Neural progenitor cell (in vitro differentiated cells): ENCODE data around the gene CLEC2A. TPM values are rescaled to one million over a fixed set of nuclear protein-coding genes. Genes with fewer than 3 reads are reported as not detected.

ENCODE experiments used
- DNase-seq: peaks from one replicate; pipeline ENCODE4 v3.0.0-alpha.2; 2016; ENCODE audit warnings: low spot score
- H2AFZ ChIP-seq: fragments of 200-600 bp; sonication (generic); replicated peaks from 2 replicates; pipeline ENCODE4 v1.6.1; 2016; ENCODE audit warnings: antibody characterized with exemption
- H3F3A ChIP-seq: fragments of 200-600 bp; sonication (generic); 2 replicates; pipeline ENCODE4 v1.6.1; 2016; ENCODE audit warnings: antibody characterized with exemption, low read depth
- H3K27ac ChIP-seq: fragments of 200-600 bp; sonication (generic); 2 replicates; pipeline ENCODE4 v1.5.1; 2016; ENCODE audit warnings: mild to moderate bottlenecking
- H3K27me3 ChIP-seq: fragments of 200-600 bp; sonication (generic); 2 replicates; pipeline ENCODE4 v1.6.1; 2016; ENCODE audit warnings: mild to moderate bottlenecking, moderate library complexity
- H3K36me3 ChIP-seq: fragments of 200-600 bp; sonication (generic); 2 replicates; pipeline ENCODE4 v1.5.1; 2016
- H3K4me1 ChIP-seq: fragments of 200-600 bp; sonication (generic); 2 replicates; pipeline ENCODE4 v1.6.1; 2016; ENCODE audit warnings: mixed run types
- H3K4me2 ChIP-seq: fragments of 200-600 bp; sonication (generic); 2 replicates; pipeline ENCODE4 v1.6.1; 2016
- H3K4me3 ChIP-seq: fragments of 200-600 bp; sonication (generic); 2 replicates; pipeline ENCODE4 v1.5.1; 2016
- H3K79me2 ChIP-seq: fragments of 200-600 bp; sonication (generic); 2 replicates; pipeline ENCODE4 v1.6.1; 2016; ENCODE audit warnings: low read depth
- H3K9ac ChIP-seq: fragments of 200-600 bp; sonication (generic); 2 replicates; pipeline ENCODE4 v1.6.1; 2016
- H3K9me3 ChIP-seq: fragments of 200-600 bp; sonication (generic); 2 replicates; pipeline ENCODE4 v1.5.1; 2016; ENCODE audit warnings: low read depth
- H4K20me1 ChIP-seq: fragments of 200-600 bp; sonication (generic); 2 replicates; pipeline ENCODE4 v1.6.1; 2016; ENCODE audit warnings: low read depth
- H3K27ac Mint-ChIP-seq: 3 replicates; pipeline ENCODE4 v1.8.0; 2021; ENCODE audit warnings: mixed read lengths
- H3K27me3 Mint-ChIP-seq: 2 replicates; pipeline ENCODE4 v1.8.0; 2022; ENCODE audit warnings: low read depth, mild to moderate bottlenecking, inconsistent platforms, moderate library complexity, mixed read lengths; ENCODE audit not compliant: insufficient read depth
- H3K36me3 Mint-ChIP-seq: 3 replicates; pipeline ENCODE4 v1.8.0; 2021; ENCODE audit warnings: mixed read lengths
- H3K4me1 Mint-ChIP-seq: 3 replicates; pipeline ENCODE4 v1.8.0; 2021; ENCODE audit warnings: mixed read lengths
- H3K4me3 Mint-ChIP-seq: 3 replicates; pipeline ENCODE4 v1.8.0; 2021; ENCODE audit warnings: mild to moderate bottlenecking, moderate library complexity, mixed read lengths
- H3K9me3 Mint-ChIP-seq: 3 replicates; pipeline ENCODE4 v1.8.0; 2020; ENCODE audit warnings: mixed read lengths
- CTCF ChIP-seq: fragments of 200-600 bp; sonication (generic); IDR thresholded peaks from 2 replicates; pipeline ENCODE4 v1.5.1; 2017; ENCODE audit warnings: antibody characterized with exemption, mild to moderate bottlenecking
- EZH2 ChIP-seq: fragments of 200-600 bp; sonication (generic); IDR thresholded peaks from 2 replicates; pipeline ENCODE4 v1.6.1; 2017; ENCODE audit warnings: antibody characterized with exemption, mild to moderate bottlenecking, moderate library complexity
- EZH2phosphoT487 ChIP-seq: fragments of 200-600 bp; sonication (generic); IDR thresholded peaks from 2 replicates; pipeline ENCODE4 v1.6.1; 2017; ENCODE audit warnings: antibody characterized with exemption
- total RNA-seq: library from RNA; depleted of rRNA; stranded (reverse); fragments of >200 nt; gene quantifications from 2 replicates; pipeline ENCODE4 v1.2.3, GENCODE V29; 2015; ENCODE audit warnings: low replicate concordance

The CLEC2A gene
- total RNA-seq, 1 donor from 2014 or later: not detected

- no peak overlapping the region for H3K9ac ChIP-seq
- Mint-ChIP-seq H3K4me3 (no peak overlapping the region), H3K9me3 (no peaks in the 10 kb centered on the region), H3K27ac (no peak overlapping the region), H3K27me3 (no peaks in the 10 kb centered on the region), H3K4me1 (no peaks in the 10 kb centered on the region), H3K36me3 (no peaks in the 10 kb centered on the region)
- no peak overlapping the region for H3K27ac ChIP-seq
- H3K36me3 ChIP-seq: no peaks in the 10 kb centered on the region
- H2AFZ ChIP-seq: peak overlapping the region; percentile 42
- TF ChIP-seq EZH2 (no peak), EZH2phosphoT487 (no peak), CTCF (no peak)
- H3K4me2 ChIP-seq: no peak overlapping the region
- no peak for DNase-seq
- H3K9me3 ChIP-seq: no peaks in the 10 kb centered on the region
- H3K4me3 ChIP-seq: no peak overlapping the region
- H3K4me1 ChIP-seq: no peaks in the 10 kb centered on the region
- H3K27me3 ChIP-seq: no peaks in the 10 kb centered on the region
- H3F3A ChIP-seq: no peaks in the 10 kb centered on the region
- H3K79me2 ChIP-seq: no peaks in the 10 kb centered on the region
- H4K20me1 ChIP-seq: no peaks in the 10 kb centered on the region
These were observed 37.5 kb upstream of the CLEC2A start for GRCh38 chr12:9969673-9970072.

GRCh38 chr12:9961901-9962300 is 29.7 kb upstream of the CLEC2A start:
- H3K4me2 ChIP-seq: no peak overlapping the region
- H3K36me3 Mint-ChIP-seq: no peaks in the 10 kb centered on the region
- no peak overlapping the region for H3K9ac ChIP-seq
- no peaks in the 10 kb centered on the region for H3K36me3 ChIP-seq
- no peaks in the 10 kb centered on the region for H3K4me1 Mint-ChIP-seq
- no peaks in the 10 kb centered on the region for H3F3A ChIP-seq
- no peak overlapping the region for H3K4me3 Mint-ChIP-seq
- TF ChIP-seq EZH2phosphoT487: no peak
- TF ChIP-seq EZH2: no peak
- TF ChIP-seq CTCF: no peak
- no peaks in the 10 kb centered on the region for H4K20me1 ChIP-seq
- H3K4me3 ChIP-seq: no peak overlapping the region
- no peaks in the 10 kb centered on the region for H3K9me3 ChIP-seq
- H3K27me3 ChIP-seq: no peaks in the 10 kb centered on the region
- H3K27me3 Mint-ChIP-seq: peaks cover 2% of the 10 kb centered on the region
- DNase-seq: no peak
- no peak overlapping the region for H3K27ac ChIP-seq
- no peaks in the 10 kb centered on the region for H3K9me3 Mint-ChIP-seq
- H2AFZ ChIP-seq: no peak overlapping the region
- no peaks in the 10 kb centered on the region for H3K79me2 ChIP-seq
- H3K4me1 ChIP-seq: no peaks in the 10 kb centered on the region
- no peak overlapping the region for H3K27ac Mint-ChIP-seq

- DNase-seq: no peak
- no peak for TF ChIP-seq EZH2phosphoT487
- no peak for TF ChIP-seq CTCF
- TF ChIP-seq EZH2: no peak
- H4K20me1 ChIP-seq: no peaks in the 10 kb centered on the region
- no peaks in the 10 kb centered on the region for H3K36me3 ChIP-seq
- H3K9ac ChIP-seq: no peak overlapping the region
- no peaks in the 10 kb centered on the region for H3K27me3 ChIP-seq
- H3K9me3 Mint-ChIP-seq: no peaks in the 10 kb centered on the region
- no peak overlapping the region for H3K27ac ChIP-seq
- H3K9me3 ChIP-seq: no peaks in the 10 kb centered on the region
- H3K79me2 ChIP-seq: no peaks in the 10 kb centered on the region
- no peak overlapping the region for H2AFZ ChIP-seq
- no peaks in the 10 kb centered on the region for H3K4me1 Mint-ChIP-seq
- H3K4me3 Mint-ChIP-seq: no peak overlapping the region
- no peak overlapping the region for H3K4me2 ChIP-seq
- no peaks in the 10 kb centered on the region for H3F3A ChIP-seq
- peaks cover 2% of the 10 kb centered on the region for H3K27me3 Mint-ChIP-seq
- H3K4me3 ChIP-seq: no peak overlapping the region
- no peaks in the 10 kb centered on the region for H3K4me1 ChIP-seq
- no peaks in the 10 kb centered on the region for H3K36me3 Mint-ChIP-seq
- H3K27ac Mint-ChIP-seq: no peak overlapping the region
These were observed 28.9 kb upstream of the CLEC2A start for GRCh38 chr12:9961106-9961505.

GRCh38 chr12:9960590-9960989 is 28.4 kb upstream of the CLEC2A start:
- no peak overlapping the region for H3K4me3 Mint-ChIP-seq
- H3K36me3 Mint-ChIP-seq: no peaks in the 10 kb centered on the region
- Histone ChIP-seq H3K4me2 (no peak overlapping the region), H3K4me3 (no peak overlapping the region), H3K9ac (no peak overlapping the region), H3K27ac (no peak overlapping the region), H3K9me3 (no peaks in the 10 kb centered on the region), H3K79me2 (no peaks in the 10 kb centered on the region), H4K20me1 (no peaks in the 10 kb centered on the region), H2AFZ (no peak overlapping the region), H3F3A (no peaks in the 10 kb centered on the region), H3K27me3 (no peaks in the 10 kb centered on the region), H3K36me3 (no peaks in the 10 kb centered on the region), H3K4me1 (no peaks in the 10 kb centered on the region)
- H3K4me1 Mint-ChIP-seq: no peaks in the 10 kb centered on the region
- no peaks in the 10 kb centered on the region for H3K9me3 Mint-ChIP-seq
- H3K27ac Mint-ChIP-seq: no peak overlapping the region
- DNase-seq: no peak
- H3K27me3 Mint-ChIP-seq: peaks cover 2% of the 10 kb centered on the region
- TF ChIP-seq CTCF (no peak), EZH2 (no peak), EZH2phosphoT487 (no peak)
